Small intestine (tissue), 4 donors: ENCODE measurements around the gene PPP1R1A. TPM values are rescaled to one million over a fixed set of nuclear protein-coding genes. Genes with fewer than 3 reads are reported as not detected.

Experiments
- polyA plus RNA-seq, 4 donors: library from polyadenylated mRNA; stranded (reverse) in 3 of 4; unstranded in 1 of 4; fragments of 200-250 nt in 3 of 4; fragments of 120-200 nt in 1 of 4; gene quantifications; one replicate each; pipeline versions ENCODE4 v1.2.1 to v1.2.3, GENCODE V29; 2013
- donor health status: healthy with polysubstance abuse.
- donor health status: Bipolar disorder and iron deficiency.
- donor health status: healthy.

The PPP1R1A gene
- polyA plus RNA-seq, 4 donors, result 3.0 to 15.8 (median 6.0) TPM

Other genes with a start within 250 kb of the PPP1R1A start
- gene GPR84, start 224.2 kb downstream of the PPP1R1A start, polyA plus RNA-seq, result under 1 TPM in 2 of 4 donors, not detected in 2; 0.24 to 0.33 TPM
- 1 to 10 TPM in 3 of 4 donors, under 1 TPM in 1; 0.45 to 9.7 (median 5.9) TPM for gene ZNF385A, start 203.9 kb downstream of the PPP1R1A start, polyA plus RNA-seq
- 10 to 100 TPM in 2 of 4 donors, 1 to 10 TPM in 2; 1.8 to 60.7 (median 7.9) TPM for gene ITGA5, start 169.4 kb downstream of the PPP1R1A start, polyA plus RNA-seq
- 1 to 10 TPM in 1 of 4 donors, under 1 TPM in 1, not detected in 2; 0.45 to 1.9 TPM for gene GTSF1, start 115.1 kb downstream of the PPP1R1A start, polyA plus RNA-seq
- gene NCKAP1L, start 90.9 kb downstream of the PPP1R1A start, polyA plus RNA-seq, result 1 to 10 TPM; 1.3 to 10.0 (median 4.8) TPM
- 1 to 10 TPM in 3 of 4 donors, under 1 TPM in 1; 0.67 to 4.8 (median 2.8) TPM for gene PDE1B, start 39.1 kb downstream of the PPP1R1A start, polyA plus RNA-seq
- not detected for gene LACRT, start 46.2 kb upstream of the PPP1R1A start, polyA plus RNA-seq
- not detected for gene DCD, start 59.7 kb upstream of the PPP1R1A start, polyA plus RNA-seq